Measurements from ENCODE around the gene RPTOR. TPM values are rescaled to one million over a fixed set of nuclear protein-coding genes. Genes with fewer than 3 reads are reported as not detected.

RPTOR gene
- total RNA-seq, 1 donor from 2014 or later, result 21.8 TPM

DNA sequence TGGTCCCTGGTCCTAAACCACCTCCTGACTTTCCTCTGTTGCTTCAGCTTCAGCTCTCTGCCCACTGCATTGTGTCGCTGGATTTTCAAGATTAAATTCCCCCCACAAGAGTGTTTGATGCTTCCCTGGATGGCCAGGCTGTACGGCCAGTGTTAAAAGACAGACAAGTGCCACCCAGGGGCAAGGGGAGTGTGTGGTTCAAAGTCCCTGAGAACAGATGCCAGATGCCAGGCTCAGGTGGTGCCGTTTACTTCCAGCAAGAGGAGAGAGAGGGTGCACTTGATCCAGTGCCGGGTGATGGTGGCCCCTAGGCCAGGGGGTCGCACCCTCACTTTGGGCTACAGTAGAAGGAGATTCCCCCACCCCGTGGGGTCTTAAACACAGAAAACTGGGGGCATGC is 109.2 kb downstream of the RPTOR start:
- intact Hi-C loops (cut with micrococcal nuclease), result no loop called here
- H3K4me1 ChIP-seq, result peaks cover 21% of the 10 kb centered on the region
- no peak overlapping the region for H3K27ac ChIP-seq (replicated peaks)
- no peak overlapping the region for H3K4me3 ChIP-seq
- no peaks in the 10 kb centered on the region for H3K36me3 ChIP-seq
- H3K9me3 ChIP-seq (replicated peaks), result peaks cover 26% of the 10 kb centered on the region
- DNase-seq, result no peak
- no peaks in the 10 kb centered on the region for H3K27me3 ChIP-seq (ENCODE audit: low read depth)
- TF ChIP-seq, protein P1, sequence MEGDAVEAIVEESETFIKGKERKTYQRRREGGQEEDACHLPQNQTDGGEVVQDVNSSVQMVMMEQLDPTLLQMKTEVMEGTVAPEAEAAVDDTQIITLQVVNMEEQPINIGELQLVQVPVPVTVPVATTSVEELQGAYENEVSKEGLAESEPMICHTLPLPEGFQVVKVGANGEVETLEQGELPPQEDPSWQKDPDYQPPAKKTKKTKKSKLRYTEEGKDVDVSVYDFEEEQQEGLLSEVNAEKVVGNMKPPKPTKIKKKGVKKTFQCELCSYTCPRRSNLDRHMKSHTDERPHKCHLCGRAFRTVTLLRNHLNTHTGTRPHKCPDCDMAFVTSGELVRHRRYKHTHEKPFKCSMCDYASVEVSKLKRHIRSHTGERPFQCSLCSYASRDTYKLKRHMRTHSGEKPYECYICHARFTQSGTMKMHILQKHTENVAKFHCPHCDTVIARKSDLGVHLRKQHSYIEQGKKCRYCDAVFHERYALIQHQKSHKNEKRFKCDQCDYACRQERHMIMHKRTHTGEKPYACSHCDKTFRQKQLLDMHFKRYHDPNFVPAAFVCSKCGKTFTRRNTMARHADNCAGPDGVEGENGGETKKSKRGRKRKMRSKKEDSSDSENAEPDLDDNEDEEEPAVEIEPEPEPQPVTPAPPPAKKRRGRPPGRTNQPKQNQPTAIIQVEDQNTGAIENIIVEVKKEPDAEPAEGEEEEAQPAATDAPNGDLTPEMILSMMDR (IDR thresholded peaks at IDR 0.05; ENCODE audit: borderline replicate concordance), result no peak

DNA sequence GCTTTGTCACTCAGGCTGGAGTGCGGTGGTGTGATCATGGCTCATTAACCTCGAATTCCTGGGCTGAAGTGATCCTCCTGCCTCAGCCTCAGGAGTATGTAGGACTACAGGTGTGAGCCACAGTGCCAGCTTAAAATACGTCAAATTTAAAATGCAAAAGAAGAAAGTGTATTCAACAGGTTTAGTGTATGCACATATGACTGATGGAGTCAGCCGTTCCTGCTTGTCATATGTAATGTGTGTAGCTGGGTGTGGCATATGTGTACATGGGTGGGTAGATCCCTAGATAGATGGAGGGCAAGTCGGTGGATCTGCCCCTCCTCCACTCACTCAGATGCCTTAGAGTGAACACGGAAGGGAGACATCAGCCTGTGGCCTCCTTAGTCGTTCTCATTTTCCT is 111.0 kb downstream of the RPTOR start:
- no peaks in the 10 kb centered on the region for H3K27me3 ChIP-seq (ENCODE audit: low read depth)
- no peak overlapping the region for H3K4me3 ChIP-seq
- intact Hi-C loops (cut with micrococcal nuclease), result no loop called here
- no peak overlapping the region for H3K27ac ChIP-seq (replicated peaks)
- H3K4me1 ChIP-seq, result peaks cover 4% of the 10 kb centered on the region
- no peak for DNase-seq
- TF ChIP-seq, protein P1 (IDR thresholded peaks at IDR 0.05; ENCODE audit: borderline replicate concordance), result no peak
- H3K36me3 ChIP-seq, result no peaks in the 10 kb centered on the region
- peaks cover 26% of the 10 kb centered on the region for H3K9me3 ChIP-seq (replicated peaks)

DNA sequence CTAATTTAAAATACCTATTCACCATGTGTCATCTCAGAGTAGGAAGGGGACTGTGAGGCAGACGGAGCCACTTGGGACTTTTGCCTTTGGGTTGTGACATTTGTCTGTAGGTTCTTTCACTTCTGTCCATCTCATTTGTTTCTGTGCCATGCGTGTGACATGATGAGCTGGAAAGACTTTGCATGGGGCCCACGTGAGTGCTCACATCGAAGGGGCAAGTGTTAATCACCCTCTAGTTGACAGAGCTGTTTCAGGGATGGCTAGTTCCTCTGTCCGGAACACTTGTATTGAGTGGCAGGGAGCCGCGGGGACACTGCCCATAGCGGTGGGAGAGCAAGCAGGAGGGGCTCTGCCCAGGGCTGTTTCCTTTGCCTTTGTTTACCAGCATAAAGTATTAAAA is 112.0 kb downstream of the RPTOR start:
- DNase-seq, result no peak
- intact Hi-C loops (cut with micrococcal nuclease), result no loop called here

DNA sequence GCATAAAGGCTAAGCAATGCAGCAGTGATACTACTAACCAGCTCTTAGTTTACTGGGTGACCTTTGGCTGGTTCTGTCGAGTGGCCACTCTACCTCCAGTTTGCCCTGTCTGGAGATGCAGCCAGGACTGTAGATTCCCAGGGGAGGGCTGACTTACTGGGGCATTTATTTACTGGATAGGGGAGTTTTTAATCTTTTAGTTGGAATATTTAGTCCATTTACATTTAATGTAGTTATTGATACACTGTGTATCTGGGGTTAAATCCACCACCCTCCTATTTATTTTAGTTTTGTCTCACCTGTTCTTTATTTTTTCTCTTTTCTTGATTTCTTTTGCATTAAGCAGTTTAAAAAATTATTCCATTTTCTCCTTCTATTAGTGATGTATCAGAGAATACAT is 112.9 kb downstream of the RPTOR start:
- intact Hi-C loops (cut with micrococcal nuclease), result no loop called here
- H3K4me1 ChIP-seq, result no peaks in the 10 kb centered on the region

More for the DNA sequence above, 112.0 kb downstream of the RPTOR start:
- Histone ChIP-seq H3K27me3 (ENCODE audit: low read depth) (no peaks in the 10 kb centered on the region), H3K9me3 (replicated peaks) (peaks cover 26% of the 10 kb centered on the region), H3K36me3 (no peaks in the 10 kb centered on the region), H3K27ac (replicated peaks) (no peak overlapping the region), H3K4me3 (no peak overlapping the region), H3K4me1 (no peaks in the 10 kb centered on the region)
- TF ChIP-seq, protein P1 (IDR thresholded peaks at IDR 0.05; ENCODE audit: borderline replicate concordance), result no peak

DNA sequence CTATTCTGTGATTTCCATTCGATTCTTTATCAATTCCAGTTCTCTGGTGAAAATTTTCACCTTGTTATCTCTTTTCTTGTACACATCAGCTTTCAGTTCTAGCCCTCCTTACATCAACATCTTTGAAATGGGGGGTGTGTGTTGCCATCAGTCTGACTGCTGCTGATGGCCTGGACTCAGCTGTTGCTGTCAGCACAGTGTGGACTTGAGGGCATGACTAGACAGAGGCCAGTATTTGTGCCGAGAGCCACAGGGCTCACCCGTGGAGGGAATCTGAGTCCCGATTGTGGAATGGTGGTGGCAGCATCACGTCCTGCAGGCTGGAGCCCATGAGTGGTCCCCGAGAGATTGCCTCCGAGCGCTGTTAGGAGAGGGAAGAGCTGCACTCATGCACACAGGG is 114.2 kb downstream of the RPTOR start:
- Histone ChIP-seq H3K4me1 (peaks cover 3% of the 10 kb centered on the region), H3K9me3 (replicated peaks) (peaks cover 26% of the 10 kb centered on the region), H3K27me3 (ENCODE audit: low read depth) (no peaks in the 10 kb centered on the region), H3K4me3 (no peak overlapping the region), H3K36me3 (no peaks in the 10 kb centered on the region), H3K27ac (replicated peaks) (no peak overlapping the region)
- intact Hi-C loops (cut with micrococcal nuclease), result no loop called here
- DNase-seq, result no peak
- TF ChIP-seq, protein P1 (IDR thresholded peaks at IDR 0.05; ENCODE audit: borderline replicate concordance), result no peak

More for the DNA sequence above, 112.9 kb downstream of the RPTOR start:
- Histone ChIP-seq H3K9me3 (replicated peaks) (peaks cover 26% of the 10 kb centered on the region), H3K36me3 (no peaks in the 10 kb centered on the region), H3K27ac (replicated peaks) (no peak overlapping the region), H3K27me3 (ENCODE audit: low read depth) (no peaks in the 10 kb centered on the region), H3K4me3 (no peak overlapping the region)
- TF ChIP-seq, protein P1 (IDR thresholded peaks at IDR 0.05; ENCODE audit: borderline replicate concordance), result no peak
- DNase-seq, result no peak

DNA sequence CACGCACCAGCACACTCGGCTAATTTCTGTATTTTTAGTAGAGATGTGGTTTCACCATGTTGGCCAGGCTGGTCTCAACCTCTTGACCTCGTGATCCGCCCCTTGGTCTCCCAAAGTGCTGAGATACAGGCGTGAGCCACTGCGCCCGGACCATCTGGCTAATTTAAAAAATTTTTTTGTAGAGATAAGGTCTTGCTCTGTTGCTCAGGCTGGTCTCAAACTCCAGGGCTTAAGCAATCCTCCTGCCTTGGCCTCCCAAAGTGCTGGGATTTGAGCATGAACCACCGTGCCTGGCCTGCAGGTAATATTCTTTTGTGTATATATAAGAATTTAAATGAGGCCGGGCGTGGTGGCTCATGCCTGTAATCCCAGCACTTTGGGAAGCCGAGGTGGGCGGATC is 115.0 kb downstream of the RPTOR start:
- no peaks in the 10 kb centered on the region for H3K27me3 ChIP-seq (ENCODE audit: low read depth)
- no peak for DNase-seq
- no peaks in the 10 kb centered on the region for H3K36me3 ChIP-seq
- H3K9me3 ChIP-seq (replicated peaks), result peaks cover 23% of the 10 kb centered on the region
- TF ChIP-seq, protein P1 (IDR thresholded peaks at IDR 0.05; ENCODE audit: borderline replicate concordance), result no peak
- H3K4me1 ChIP-seq, result peaks cover 8% of the 10 kb centered on the region
- H3K27ac ChIP-seq (replicated peaks), result no peak overlapping the region
- intact Hi-C loops (cut with micrococcal nuclease), result no loop called here
- H3K4me3 ChIP-seq, result no peak overlapping the region
